Stomach (tissue), 9 donors: ENCODE data around the gene NRG3. TPM values are rescaled to one million over a fixed set of nuclear protein-coding genes. Genes with fewer than 3 reads are reported as not detected.

Experiments used
- DNase-seq, 2 donors: peaks; one replicate each; pipeline versions ENCODE4 v3.0.0 to v3.0.0-alpha.2; 2013 to 2019
- H3K27ac ChIP-seq, 5 donors: fragments of 200-600 bp in 4 of 5; sonication (generic) in 4 of 5; one replicate each; pipeline ENCODE4 v1.5.1; 2013 to 2019; ENCODE audit warnings: mild to moderate bottlenecking in 1 of 5, moderate library complexity in 1 of 5
- H3K27me3 ChIP-seq, 3 donors: fragments of 200-600 bp; sonication (generic); one replicate each; pipeline ENCODE4 v1.5.1; 2017 to 2019; ENCODE audit warnings: mixed run types in 1 of 3
- H3K36me3 ChIP-seq, 4 donors: fragments of 200-600 bp; sonication (generic); 1 replicate in 3 of 4; 2 replicates in 1 of 4; pipeline ENCODE4 v1.5.1; 2016 to 2019
- H3K4me1 ChIP-seq, 4 donors: fragments of 200-600 bp; sonication (generic); one replicate each; pipeline ENCODE4 v1.5.1; 2016 to 2019
- H3K4me3 ChIP-seq, 4 donors: fragments of 200-600 bp; sonication (generic) in 3 of 4; one replicate each; pipeline ENCODE4 v1.5.1; 2016 to 2019; ENCODE audit warnings: mild to moderate bottlenecking in 1 of 4
- H3K9me3 ChIP-seq, 4 donors: fragments of 200-600 bp; sonication (generic); one replicate each; pipeline ENCODE4 v1.5.1; 2016 to 2019
- CTCF ChIP-seq, 7 experiments: fragments of 450-650 bp in 4 of 7; fragments of 200-600 bp in 3 of 7; sonication (generic) in 3 of 7; IDR thresholded peaks; one replicate each; pipeline ENCODE4 v1.5.1; 2016 to 2019; ENCODE audit warnings: antibody characterized with exemption in 7 of 7, control low read depth in 2 of 7, mild to moderate bottlenecking in 1 of 7
- EP300 ChIP-seq: sonication (generic); formaldehyde crosslinking; IDR thresholded peaks from one replicate; pipeline ENCODE4 v1.6.1; 2017; ENCODE audit warnings: antibody characterized with exemption
- POLR2A ChIP-seq, 4 donors: fragments of 450-650 bp; IDR thresholded peaks; one replicate each; pipeline ENCODE4 v1.6.1; 2016; ENCODE audit warnings: antibody characterized with exemption in 4 of 4, control low read depth in 2 of 4, mild to moderate bottlenecking in 1 of 4, moderate library complexity in 1 of 4
- POLR2AphosphoS5 ChIP-seq, 3 donors: sonication (generic); formaldehyde crosslinking; IDR thresholded peaks; one replicate each; pipeline ENCODE4 v1.6.1; 2016; ENCODE audit warnings: antibody characterized with exemption in 3 of 3
- WGBS, 5 donors: extraction: QIAGEN DNeasy Blood & Tissue Kit in 3 of 5; methylation state at CpG; one replicate each; pipeline versions ENCODE4 v1.1.5 to v1.1.7; 2013 to 2018; 5-methylcytosine and 5-hydroxymethylcytosine counted together
- intact Hi-C: fragments of 100-400 bp; cut with DNase I; formaldehyde crosslinking; loops from one replicate; pipeline ENCODE4 v1.15.1; 2023; ENCODE audit warnings: low total_unique reads
- polyA plus RNA-seq, 3 donors: library from polyadenylated mRNA; stranded (reverse); fragments of 200-250 nt; gene quantifications; one replicate each; pipeline ENCODE4 v1.2.3, GENCODE V29; 2013
- total RNA-seq, 5 donors: library from RNA; depleted of rRNA; stranded (reverse); fragments of >200 nt; gene quantifications; one replicate each; pipeline versions ENCODE4 v1.1.0 to v1.2.3, GENCODE V29; 2014 to 2016
- donor health status: healthy with polysubstance abuse.
- donor health status: Bipolar disorder and iron deficiency.
- donor health status: healthy.

The NRG3 gene
- total and polyA plus RNA-seq, 8 donors = 0.08 to 2.5 (median 0.52) TPM; not detected in 4

- Histone ChIP-seq H3K36me3 (no peaks in the 10 kb centered on the region), H3K27me3 (no peaks in the 10 kb centered on the region), H3K27ac (no peak overlapping the region), H3K4me3 (no peak overlapping the region), H3K9me3 (no peaks in the 10 kb centered on the region), H3K4me1 (no peaks in the 10 kb centered on the region)
- TF ChIP-seq POLR2A (IDR thresholded peaks at IDR 0.05) (no peak), POLR2AphosphoS5 (IDR thresholded peaks at IDR 0.05) (no peak), CTCF (IDR thresholded peaks at IDR 0.05) (no peak), EP300 (no peak)
- peak in 1 of 2 donors; percentile 13 for DNase-seq
- intact Hi-C loops = no loop called here
- 70 to 81% (median 79%) methylated on average over 4 of the region's 4 CpGs for WGBS, 5 donors
These were observed 28.5 kb downstream of the NRG3 start for GRCh38 chr10:81903472-81903871.

DNA sequence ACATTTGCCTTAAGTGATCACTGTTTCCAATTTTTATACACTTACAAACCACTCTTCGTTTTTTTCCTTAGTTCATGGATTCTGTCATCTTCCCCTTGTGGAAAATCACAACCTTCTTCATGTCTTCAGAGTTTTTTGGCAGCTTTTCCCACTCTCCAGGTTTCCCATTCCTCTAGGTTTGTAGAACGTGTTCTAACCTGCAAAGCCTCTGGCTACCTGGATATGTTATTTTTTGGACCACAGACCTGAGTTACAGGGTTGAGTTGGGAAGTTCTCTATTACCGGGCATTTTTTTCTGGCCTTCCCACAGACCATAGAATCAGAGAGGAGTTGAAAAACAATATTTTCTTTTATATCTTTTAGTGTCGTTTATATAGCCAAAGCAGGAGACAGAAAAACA lies 30.2 kb downstream of the NRG3 start:
- Histone ChIP-seq H3K4me3 (no peak overlapping the region), H3K4me1 (no peaks in the 10 kb centered on the region), H3K27me3 (no peaks in the 10 kb centered on the region)

DNA sequence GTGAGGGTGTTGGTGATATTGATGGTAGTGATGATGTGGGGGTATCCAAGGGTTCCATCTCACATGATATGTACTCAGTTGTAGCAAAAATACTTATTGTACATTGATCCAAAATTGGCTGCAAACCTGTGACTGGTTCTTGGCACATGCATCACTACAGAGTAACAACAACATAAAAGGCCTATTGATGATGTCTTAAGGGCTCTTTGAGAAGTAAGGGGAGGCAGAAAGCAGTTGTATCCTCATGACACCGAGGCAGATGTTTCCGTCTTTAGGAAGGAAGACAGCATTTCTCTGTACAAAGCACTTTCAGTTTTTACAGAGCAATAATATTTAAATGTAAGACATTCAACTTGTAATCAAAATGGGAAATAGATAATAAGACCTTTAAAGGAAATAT lies 34.5 kb downstream of the NRG3 start:
- Histone ChIP-seq H3K4me3 (no peak overlapping the region), H3K27ac (no peak overlapping the region), H3K27me3 (no peaks in the 10 kb centered on the region), H3K36me3 (no peaks in the 10 kb centered on the region), H3K4me1 (no peaks in the 10 kb centered on the region), H3K9me3 (no peaks in the 10 kb centered on the region)
- intact Hi-C loops = no loop called here
- WGBS, 5 donors = 87 to 95% (median 89%) methylated on average over 2 of the region's 2 CpGs
- DNase-seq = no peak
- TF ChIP-seq CTCF (IDR thresholded peaks at IDR 0.05) (no peak), EP300 (no peak), POLR2A (IDR thresholded peaks at IDR 0.05) (no peak), POLR2AphosphoS5 (IDR thresholded peaks at IDR 0.05) (no peak)

More for the DNA sequence above, 30.2 kb downstream of the NRG3 start:
- TF ChIP-seq EP300 (no peak), CTCF (IDR thresholded peaks at IDR 0.05) (no peak), POLR2AphosphoS5 (IDR thresholded peaks at IDR 0.05) (no peak), POLR2A (IDR thresholded peaks at IDR 0.05) (no peak)
- WGBS, 5 donors = 83 to 89% (median 84%) methylated on average over 4 of the region's 4 CpGs
- intact Hi-C loops = no loop called here
- Histone ChIP-seq H3K9me3 (no peaks in the 10 kb centered on the region), H3K36me3 (no peaks in the 10 kb centered on the region), H3K27ac (no peak overlapping the region)
- DNase-seq = no peak

DNA sequence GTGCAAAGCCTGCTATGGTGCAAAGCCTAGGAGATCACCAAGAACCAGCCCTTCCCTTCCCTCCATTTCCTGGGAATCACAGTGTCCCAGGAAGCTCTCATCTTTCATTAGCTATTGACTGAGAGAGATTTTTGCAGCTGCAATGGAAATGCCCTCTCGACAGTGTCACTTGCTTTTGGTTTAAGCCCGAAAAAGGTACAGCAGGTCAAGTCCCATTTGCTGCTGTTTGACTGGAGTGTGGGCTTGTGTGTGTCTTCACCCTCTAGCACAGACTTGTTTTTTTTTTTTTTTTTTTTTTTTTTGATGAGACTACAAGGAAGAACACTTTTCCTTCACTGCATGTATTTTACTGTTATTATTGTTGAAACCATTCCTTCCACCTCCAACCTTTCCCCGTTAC lies 36.3 kb downstream of the NRG3 start:
- TF ChIP-seq POLR2AphosphoS5 (IDR thresholded peaks at IDR 0.05) (no peak), CTCF (IDR thresholded peaks at IDR 0.05) (no peak)
- H3K27me3 ChIP-seq = no peaks in the 10 kb centered on the region
- H3K4me1 ChIP-seq = peaks cover 0 to 5% (median 0%) of the 10 kb centered on the region in 4 donors
- no peaks in the 10 kb centered on the region for H3K36me3 ChIP-seq
- 85 to 91% (median 89%) methylated on average over 3 of the region's 3 CpGs for WGBS, 5 donors
- H3K9me3 ChIP-seq = no peaks in the 10 kb centered on the region
- intact Hi-C loops = no loop called here
- no peak for DNase-seq
- no peak overlapping the region for H3K4me3 ChIP-seq
- H3K27ac ChIP-seq = no peak overlapping the region
